Measurements from ENCODE around the gene PLCB3. TPM values are rescaled to one million over a fixed set of nuclear protein-coding genes. Genes with fewer than 3 reads are reported as not detected.
A peak's percentile ranks its signal among the peaks of the same experiment; 100 is the strongest.

Gene PLCB3
- total RNA-seq, 2 donors from 2014 or later: 13.9 to 16.4 TPM

DNA sequence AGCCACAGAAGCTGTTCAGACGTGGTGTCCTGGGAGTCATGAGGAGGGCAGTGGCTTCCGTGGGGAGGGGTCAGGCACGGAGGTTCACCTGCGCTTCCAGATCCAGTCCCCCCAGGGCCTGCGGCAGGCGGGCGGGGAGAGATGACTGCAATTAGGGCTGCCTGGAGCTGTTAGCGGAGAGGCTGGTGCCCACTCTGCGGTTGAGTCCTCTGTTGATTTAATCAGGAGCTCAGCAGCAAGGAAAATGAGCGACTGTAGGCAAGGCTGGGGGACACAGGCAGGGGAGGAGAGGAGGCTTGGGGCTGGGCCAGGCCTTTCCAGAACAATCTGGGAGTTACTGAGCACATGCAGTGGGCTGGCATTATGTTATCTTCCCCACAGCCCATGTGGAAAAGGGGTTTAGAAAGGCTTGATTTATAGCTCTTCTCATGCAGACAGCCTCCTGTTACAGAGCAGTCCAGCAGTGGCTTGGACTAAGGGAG lies 13.1 kb downstream of the PLCB3 start:
- no peak for DNase-seq (ENCODE audit: low spot score)
- H3K4me3 Mint-ChIP-seq: no peak overlapping the region
- H3K36me3 Mint-ChIP-seq: peaks cover 6% of the 10 kb centered on the region
- H3K27ac Mint-ChIP-seq: no peak overlapping the region
- no peaks in the 10 kb centered on the region for H3K27me3 Mint-ChIP-seq
- H3K4me1 Mint-ChIP-seq (ENCODE audit: low read depth in 2 of 2): peaks cover 27 to 29% of the 10 kb centered on the region in 2 donors
- no peak for ATAC-seq
- H3K9me3 Mint-ChIP-seq: no peaks in the 10 kb centered on the region

DNA sequence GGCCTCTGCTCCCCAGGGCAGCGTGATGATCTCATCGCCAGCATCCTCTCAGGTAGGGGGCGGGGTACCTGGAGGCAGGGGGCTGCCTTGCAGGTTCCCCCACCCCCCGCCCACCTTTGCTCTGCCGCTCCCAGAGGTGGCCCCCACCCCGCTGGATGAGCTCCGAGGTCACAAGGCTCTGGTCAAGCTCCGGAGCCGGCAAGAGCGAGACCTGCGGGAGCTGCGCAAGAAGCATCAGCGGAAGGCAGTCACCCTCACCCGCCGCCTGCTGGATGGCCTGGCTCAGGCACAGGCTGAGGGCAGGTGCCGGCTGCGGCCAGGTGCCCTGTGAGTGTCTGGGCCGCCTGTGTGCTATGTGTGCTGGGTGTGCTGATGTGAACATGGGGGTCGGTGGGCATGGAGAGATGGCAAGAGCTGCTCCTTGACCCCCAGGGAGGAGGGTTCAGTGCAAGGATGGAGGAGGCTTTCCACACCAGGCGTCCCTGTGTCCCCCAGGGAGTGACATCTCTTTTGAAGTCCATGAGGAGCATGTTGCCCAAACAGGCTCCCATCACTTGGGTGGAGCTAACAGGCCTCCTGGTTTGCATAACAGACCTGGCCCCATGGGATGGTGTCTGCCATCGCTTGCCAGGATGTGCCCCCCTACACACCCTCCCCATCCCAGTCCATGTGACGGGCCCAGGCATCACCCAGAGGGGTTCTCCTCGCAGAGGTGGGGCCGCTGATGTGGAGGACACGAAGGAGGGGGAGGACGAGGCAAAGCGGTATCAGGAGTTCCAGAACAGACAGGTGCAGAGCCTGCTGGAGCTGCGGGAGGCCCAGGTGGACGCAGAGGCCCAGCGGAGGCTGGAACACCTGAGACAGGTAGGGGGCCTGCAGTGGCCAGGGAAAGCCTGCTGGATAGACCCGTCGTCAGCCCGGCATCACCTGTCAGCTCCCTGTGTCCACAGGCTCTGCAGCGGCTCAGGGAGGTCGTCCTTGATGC lies 14.1 kb downstream of the PLCB3 start:
- H3K4me1 Mint-ChIP-seq (ENCODE audit: low read depth in 2 of 2): peaks cover 24% of the 10 kb centered on the region in 2 donors
- no peak overlapping the region for H3K4me3 Mint-ChIP-seq
- DNase-seq (ENCODE audit: low spot score) (no peak), ATAC-seq (no peak)
- H3K27me3 Mint-ChIP-seq: no peaks in the 10 kb centered on the region
- no peak overlapping the region for H3K27ac Mint-ChIP-seq
- no peaks in the 10 kb centered on the region for H3K9me3 Mint-ChIP-seq
- no peaks in the 10 kb centered on the region for H3K36me3 Mint-ChIP-seq

DNA sequence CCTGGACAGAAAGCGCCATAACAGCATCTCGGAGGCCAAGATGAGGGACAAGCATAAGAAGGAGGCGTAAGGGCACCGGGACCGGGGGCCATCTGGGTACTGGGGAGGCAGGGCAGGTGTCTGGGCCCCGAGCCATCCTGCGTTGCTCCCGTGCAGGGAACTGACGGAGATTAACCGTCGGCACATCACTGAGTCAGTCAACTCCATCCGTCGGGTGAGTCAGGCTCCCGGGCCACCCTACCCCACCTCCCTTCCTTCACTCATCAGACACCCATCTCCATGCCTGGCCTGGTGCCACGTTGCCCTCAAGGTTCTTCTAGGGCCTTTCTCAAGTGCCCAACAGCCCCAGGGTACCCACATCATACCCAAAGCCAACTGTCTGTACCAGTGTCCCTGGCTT lies 15.0 kb downstream of the PLCB3 start:
- H3K36me3 Mint-ChIP-seq: no peaks in the 10 kb centered on the region
- DNase-seq (ENCODE audit: low spot score) (no peak), ATAC-seq (no peak)
- no peaks in the 10 kb centered on the region for H3K27me3 Mint-ChIP-seq
- H3K4me1 Mint-ChIP-seq (ENCODE audit: low read depth in 2 of 2): peaks cover 24% of the 10 kb centered on the region in 2 donors
- H3K9me3 Mint-ChIP-seq: no peaks in the 10 kb centered on the region
- no peak overlapping the region for H3K4me3 Mint-ChIP-seq
- H3K27ac Mint-ChIP-seq: no peak overlapping the region

DNA sequence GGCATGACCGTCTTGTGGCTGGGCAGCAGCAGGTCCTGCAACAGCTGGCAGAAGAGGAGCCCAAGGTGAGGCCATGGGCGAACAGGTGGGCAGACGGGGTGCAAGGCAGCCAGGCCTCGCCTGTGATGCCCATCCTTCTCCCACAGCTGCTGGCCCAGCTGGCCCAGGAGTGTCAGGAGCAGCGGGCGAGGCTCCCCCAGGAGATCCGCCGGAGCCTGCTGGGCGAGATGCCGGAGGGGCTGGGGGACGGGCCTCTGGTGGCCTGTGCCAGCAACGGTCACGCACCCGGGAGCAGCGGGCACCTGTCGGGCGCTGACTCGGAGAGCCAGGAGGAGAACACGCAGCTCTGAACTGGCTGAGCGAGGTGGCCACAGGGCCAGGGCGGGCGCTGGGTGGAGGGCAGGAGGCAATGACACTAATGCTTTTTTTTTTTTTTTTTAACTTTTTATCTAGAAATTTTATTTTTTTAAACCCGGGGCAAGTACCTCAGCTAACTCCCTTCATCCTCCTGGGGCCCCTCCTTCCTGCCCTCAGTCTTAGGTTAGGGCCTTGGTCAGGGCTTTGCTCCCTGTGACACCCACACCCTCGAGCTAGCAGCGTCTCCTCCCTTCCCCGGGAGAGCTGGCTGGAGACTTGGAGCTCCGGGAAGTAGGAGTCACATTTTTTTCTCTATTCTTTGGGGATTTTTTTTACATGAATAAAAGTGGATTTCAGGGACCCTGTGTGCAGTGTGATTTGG lies 16.0 kb downstream of the PLCB3 start:
- Mint-ChIP-seq H3K9me3 (no peaks in the 10 kb centered on the region), H3K4me1 (ENCODE audit: low read depth in 2 of 2) (peaks cover 28 to 30% of the 10 kb centered on the region in 2 donors), H3K36me3 (no peaks in the 10 kb centered on the region), H3K27me3 (no peaks in the 10 kb centered on the region), H3K4me3 (peak overlapping the region; percentile 100), H3K27ac (peak overlapping the region; percentile 99)
- no peak for ATAC-seq
- no peak for DNase-seq (ENCODE audit: low spot score)

DNA sequence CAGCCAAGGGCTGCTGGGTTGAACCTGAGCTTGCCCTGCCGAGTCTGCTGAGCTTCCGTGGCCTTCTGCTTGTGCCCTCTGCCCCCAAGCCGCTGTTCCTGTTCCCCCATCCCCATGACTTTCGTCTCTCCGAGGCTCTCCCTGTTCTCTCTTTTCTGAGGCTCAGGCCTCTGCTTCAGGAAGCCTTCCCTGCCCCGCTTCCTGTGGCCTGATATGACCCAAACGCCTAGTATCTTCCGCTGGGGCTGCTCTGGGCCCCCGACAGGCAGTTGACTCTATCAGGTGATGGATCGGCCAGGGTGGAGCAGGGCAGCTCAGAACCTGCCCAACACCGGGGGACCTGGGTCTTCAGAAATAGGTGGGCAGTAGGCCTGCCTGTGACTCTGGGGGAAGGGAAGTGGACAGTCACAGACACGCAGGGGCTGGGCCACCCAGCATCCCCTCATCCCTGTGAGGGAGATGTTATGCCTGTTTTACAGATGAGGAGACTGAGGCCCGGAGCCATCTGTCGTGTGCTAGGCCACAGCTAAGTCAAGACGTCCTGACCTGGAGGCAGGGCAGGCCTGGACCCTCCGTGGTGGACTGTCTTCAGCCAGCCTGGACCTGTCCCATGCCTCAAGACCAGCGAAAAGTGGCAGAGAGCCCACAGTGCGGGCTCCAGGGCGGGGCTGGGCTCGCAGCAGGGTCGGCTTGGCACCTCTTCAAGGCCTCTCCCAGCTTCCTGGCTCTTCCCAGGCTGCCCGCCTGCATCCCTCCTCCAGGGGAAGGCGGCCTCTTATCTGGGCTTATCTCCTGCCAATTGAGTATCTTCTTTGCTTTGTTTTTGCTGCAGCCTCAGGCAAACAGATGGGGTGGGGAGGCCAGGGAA lies 16.9 kb downstream of the PLCB3 start:
- ATAC-seq (no peak), DNase-seq (ENCODE audit: low spot score) (no peak)
- Mint-ChIP-seq H3K36me3 (no peaks in the 10 kb centered on the region), H3K27ac (peak overlapping the region; percentile 99), H3K9me3 (no peaks in the 10 kb centered on the region), H3K4me3 (peak overlapping the region; percentile 100), H3K27me3 (no peaks in the 10 kb centered on the region), H3K4me1 (ENCODE audit: low read depth in 2 of 2) (peaks cover 26 to 30% of the 10 kb centered on the region in 2 donors)

DNA sequence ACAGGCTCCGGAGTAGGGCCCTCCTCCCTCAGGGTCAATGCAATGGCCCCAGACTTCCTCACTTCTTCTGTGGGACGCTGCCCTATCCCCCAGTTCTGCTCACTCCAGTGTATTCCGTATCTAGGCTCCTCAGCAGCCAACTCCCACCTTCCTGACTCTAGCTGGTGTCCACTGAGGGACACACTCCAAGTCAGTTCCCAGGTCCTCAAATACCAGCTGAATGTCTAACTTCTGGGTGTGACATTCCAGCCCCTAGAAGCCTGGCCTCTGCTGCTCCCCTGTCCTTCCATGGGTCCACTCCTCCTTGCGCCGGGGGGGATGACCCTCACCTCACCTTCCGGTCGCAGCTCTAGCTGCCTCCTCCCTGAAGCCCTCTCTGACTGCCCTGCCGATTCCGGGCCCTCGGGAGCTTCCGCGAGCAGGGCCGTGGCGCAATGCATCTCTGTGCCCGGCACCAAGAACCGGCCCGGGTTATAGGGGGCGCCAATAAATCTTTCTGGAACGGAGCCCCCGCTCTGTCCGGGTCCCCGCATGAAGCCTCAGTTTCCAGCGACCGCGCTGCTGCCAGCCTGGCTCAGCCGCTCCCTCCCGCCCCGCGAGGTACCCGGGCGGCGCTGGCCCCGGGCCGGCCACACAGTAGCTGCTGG lies 17.7 kb downstream of the PLCB3 start:
- Mint-ChIP-seq H3K4me1 (ENCODE audit: low read depth in 2 of 2) (peaks cover 26 to 30% of the 10 kb centered on the region in 2 donors), H3K9me3 (no peaks in the 10 kb centered on the region), H3K27ac (peak overlapping the region; percentile 99), H3K36me3 (no peaks in the 10 kb centered on the region), H3K27me3 (no peaks in the 10 kb centered on the region), H3K4me3 (peak overlapping the region; percentile 100)
- peak; percentile 87 for DNase-seq (ENCODE audit: low spot score)
- peak; percentile 52 to 54 for ATAC-seq

DNA sequence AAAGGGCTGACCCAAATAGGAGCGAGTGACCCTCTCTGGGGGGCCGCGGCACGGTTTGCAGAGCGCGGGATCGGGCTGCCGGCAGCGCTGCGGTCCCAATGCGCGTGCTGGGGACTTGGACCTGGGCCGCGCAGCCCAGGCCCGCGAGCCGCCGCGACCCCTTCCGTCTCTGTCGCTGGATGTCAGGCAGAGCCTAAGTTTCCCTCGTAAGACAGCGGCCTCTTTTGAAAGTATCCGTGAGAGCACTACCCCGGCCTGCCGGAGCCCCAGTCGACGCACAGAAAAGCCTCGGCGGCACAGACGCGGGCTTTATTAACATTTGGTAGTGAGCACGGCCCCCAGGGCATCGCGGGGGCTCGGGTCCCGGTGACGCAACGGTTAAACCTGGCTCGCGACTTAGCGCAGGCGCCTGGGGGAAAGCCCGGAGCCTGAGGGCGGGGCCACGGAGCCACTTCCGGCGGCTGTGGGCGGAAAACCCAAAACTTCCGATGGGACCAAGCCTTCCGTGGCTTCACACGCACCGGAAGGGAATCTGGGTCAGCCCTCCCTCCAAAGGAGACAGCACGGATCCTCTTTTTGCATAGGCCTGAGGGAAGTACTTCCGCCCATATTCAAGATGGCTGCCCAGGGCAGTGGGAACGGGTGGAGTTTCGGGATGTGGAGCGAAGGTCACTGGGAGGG lies 18.4 kb downstream of the PLCB3 start:
- no peaks in the 10 kb centered on the region for H3K9me3 Mint-ChIP-seq
- DNase-seq (ENCODE audit: low spot score): peak; percentile 98
- H3K27ac Mint-ChIP-seq: peak overlapping the region; percentile 99
- no peaks in the 10 kb centered on the region for H3K27me3 Mint-ChIP-seq
- no peaks in the 10 kb centered on the region for H3K36me3 Mint-ChIP-seq
- peak; percentile 87 to 92 for ATAC-seq
- peaks cover 26 to 30% of the 10 kb centered on the region in 2 donors for H3K4me1 Mint-ChIP-seq (ENCODE audit: low read depth in 2 of 2)
- peak overlapping the region; percentile 100 for H3K4me3 Mint-ChIP-seq

DNA sequence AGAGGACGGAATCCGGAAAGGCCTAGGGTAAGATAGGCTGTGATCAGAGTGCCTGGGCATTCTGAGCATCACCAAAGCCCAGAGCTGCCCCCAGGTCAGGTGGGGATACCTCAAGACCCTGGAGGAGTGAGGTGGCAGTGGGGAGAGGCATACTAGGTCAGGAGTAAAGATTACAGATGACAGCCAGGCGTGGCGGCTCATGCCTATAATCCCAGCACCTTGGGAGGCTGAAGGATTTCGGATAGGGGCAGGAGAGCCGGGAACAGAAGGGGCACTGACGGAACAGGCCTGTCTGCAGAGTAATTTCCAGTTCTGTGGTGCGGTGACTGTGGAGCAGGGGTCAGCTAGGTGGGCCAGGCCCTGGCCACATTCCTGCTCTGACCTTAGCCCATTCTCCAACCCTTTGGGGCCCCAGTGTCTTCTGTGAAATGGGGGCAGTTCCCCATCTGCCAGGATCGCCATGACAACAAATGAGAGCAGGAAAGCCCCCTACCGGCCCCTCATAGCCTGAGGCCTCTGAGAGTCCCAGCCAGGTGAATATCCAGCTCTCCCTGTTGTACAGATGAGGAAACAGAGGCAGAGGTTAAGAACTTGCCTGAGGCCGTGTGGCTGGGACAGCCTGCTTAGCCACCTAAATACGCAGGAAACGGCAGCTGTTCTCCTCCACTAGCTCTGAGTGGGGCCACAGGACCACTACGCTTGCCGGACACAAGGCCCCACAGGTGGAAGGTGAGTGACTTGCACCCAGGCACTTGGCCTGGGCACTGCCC lies 23.9 kb downstream of the PLCB3 start:
- H3K36me3 Mint-ChIP-seq: no peaks in the 10 kb centered on the region
- peaks cover 6 to 7% of the 10 kb centered on the region in 2 donors for H3K4me1 Mint-ChIP-seq (ENCODE audit: low read depth in 2 of 2)
- DNase-seq (ENCODE audit: low spot score): no peak
- no peak for ATAC-seq
- H3K27me3 Mint-ChIP-seq: no peaks in the 10 kb centered on the region
- H3K4me3 Mint-ChIP-seq: no peak overlapping the region
- no peak overlapping the region for H3K27ac Mint-ChIP-seq
- no peaks in the 10 kb centered on the region for H3K9me3 Mint-ChIP-seq

DNA sequence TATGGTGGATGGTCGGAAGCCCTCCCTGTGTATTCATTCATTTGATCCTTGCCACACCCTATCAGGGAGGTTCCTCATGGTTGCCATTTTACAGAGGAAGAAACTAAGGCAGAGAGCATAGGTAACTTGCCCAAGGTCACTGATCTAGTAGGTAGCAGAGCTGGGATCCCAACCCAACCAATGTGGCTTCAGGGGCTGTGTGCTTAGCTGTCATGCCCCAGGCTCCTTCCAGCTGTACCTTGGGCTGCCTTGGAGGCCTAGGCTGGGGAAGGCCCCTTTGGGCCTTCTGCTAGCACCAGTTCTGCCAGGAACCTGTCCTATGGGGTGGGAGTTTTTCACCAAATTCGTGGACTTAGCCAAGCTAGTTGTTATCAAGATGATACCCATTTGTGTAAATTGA lies 24.5 kb downstream of the PLCB3 start:
- ATAC-seq (no peak), DNase-seq (ENCODE audit: low spot score) (no peak)
- Mint-ChIP-seq H3K27ac (no peak overlapping the region), H3K9me3 (no peaks in the 10 kb centered on the region), H3K4me1 (ENCODE audit: low read depth in 2 of 2) (peaks cover 4 to 5% of the 10 kb centered on the region in 2 donors), H3K27me3 (no peaks in the 10 kb centered on the region), H3K4me3 (no peak overlapping the region), H3K36me3 (no peaks in the 10 kb centered on the region)

DNA sequence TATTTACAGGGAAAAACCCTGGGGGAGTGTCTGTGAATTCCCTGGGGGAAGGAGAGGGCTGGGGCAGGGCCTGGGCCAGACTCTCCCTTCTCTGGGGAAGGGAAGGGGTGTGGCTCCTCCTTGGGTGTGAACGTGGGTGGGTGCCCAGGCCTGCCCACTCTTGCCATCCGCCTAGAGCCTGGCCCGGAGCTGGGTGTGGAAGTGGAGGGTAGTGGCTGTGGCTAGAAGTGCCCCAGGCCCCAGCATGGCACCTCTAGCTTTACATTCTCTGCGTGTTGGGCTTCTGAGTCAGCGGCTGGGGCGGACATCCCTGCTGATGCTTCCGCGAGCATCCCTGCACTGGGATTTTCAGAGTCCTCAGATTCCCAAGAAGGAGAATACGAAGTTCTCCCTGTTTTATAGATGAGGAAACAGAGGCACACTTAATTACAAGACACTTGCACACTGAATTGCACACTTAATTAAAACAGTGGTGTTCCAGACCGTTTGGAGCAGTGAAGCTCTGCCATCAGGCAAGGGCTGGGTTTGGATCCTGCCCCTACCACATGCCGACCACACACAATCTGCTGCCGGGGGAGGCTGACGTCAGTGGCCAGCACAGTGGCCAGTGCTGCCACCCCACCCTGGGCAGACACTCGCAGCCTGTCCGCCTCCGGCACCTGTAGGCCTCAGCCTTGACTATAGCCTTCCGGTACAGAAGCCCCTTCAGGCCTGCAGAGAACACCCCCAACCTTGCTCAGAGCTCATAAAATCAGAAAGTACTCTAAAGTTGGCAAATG lies 25.5 kb downstream of the PLCB3 start:
- DNase-seq (ENCODE audit: low spot score): no peak
- Mint-ChIP-seq H3K9me3 (no peaks in the 10 kb centered on the region), H3K4me3 (no peak overlapping the region), H3K36me3 (no peaks in the 10 kb centered on the region), H3K27me3 (no peaks in the 10 kb centered on the region), H3K27ac (no peak overlapping the region), H3K4me1 (ENCODE audit: low read depth in 2 of 2) (peaks cover 3 to 9% of the 10 kb centered on the region in 2 donors)
- no peak for ATAC-seq

DNA sequence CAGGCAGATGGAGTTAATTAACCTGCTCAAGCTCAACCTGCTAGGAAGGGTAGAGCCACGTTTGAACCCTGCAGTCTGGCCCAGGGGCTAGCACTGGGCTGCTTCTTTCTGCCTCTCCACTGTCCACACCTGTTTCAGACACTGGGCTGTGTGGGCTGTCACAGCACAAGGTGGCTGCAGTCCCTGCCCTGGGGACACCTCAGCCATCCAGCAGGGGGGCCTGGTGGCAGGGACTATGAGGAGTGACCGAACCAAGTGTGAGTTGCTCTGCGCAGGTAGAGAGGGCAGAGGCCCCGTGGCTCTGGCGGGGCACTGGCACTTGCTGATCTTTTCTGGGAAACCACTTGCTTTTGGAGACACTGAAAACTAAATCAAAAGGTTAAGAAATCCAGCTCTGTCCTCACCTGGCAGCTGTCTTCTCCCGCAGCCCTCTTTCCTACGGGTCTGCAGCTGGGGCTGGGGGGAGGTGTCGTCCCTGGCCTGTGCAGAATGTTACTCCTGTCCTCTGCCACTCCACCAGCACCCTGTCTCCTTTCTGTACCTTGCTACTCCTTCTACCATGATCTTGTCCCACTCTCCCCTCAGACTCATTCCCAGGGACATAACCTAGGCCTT lies 27.4 kb downstream of the PLCB3 start:
- DNase-seq (ENCODE audit: low spot score) (no peak), ATAC-seq (no peak)
- Mint-ChIP-seq H3K36me3 (no peaks in the 10 kb centered on the region), H3K27me3 (no peaks in the 10 kb centered on the region), H3K4me3 (no peak overlapping the region), H3K4me1 (ENCODE audit: low read depth in 2 of 2) (peaks cover 0 to 12% of the 10 kb centered on the region in 2 donors), H3K9me3 (no peaks in the 10 kb centered on the region), H3K27ac (no peak overlapping the region)

All from natural killer cell treated with Interleukin-12 subunit alpha and Interleukin-12 subunit beta and Interleukin-15 and Interleukin-18, amount 100 ng/mL, for 72 hours (primary cell).